GM23248 (cell line): Measurements from ENCODE around the gene MYO10.

Source experiments
- EZH2 ChIP-seq: fragments of 200-600 bp; sonication (generic); IDR thresholded peaks from 2 replicates; pipeline ENCODE4 v1.6.1; 2018; ENCODE audit warnings: antibody characterized with exemption, mild to moderate bottlenecking; ENCODE audit not compliant: insufficient read depth, poor library complexity, severe bottlenecking
- EZH2phosphoT487 ChIP-seq: fragments of 200-600 bp; sonication (generic); IDR thresholded peaks from 2 replicates; pipeline ENCODE4 v1.6.1; 2018; ENCODE audit warnings: antibody characterized with exemption, moderate library complexity, mild to moderate bottlenecking, low read depth; ENCODE audit not compliant: insufficient read depth

DNA sequence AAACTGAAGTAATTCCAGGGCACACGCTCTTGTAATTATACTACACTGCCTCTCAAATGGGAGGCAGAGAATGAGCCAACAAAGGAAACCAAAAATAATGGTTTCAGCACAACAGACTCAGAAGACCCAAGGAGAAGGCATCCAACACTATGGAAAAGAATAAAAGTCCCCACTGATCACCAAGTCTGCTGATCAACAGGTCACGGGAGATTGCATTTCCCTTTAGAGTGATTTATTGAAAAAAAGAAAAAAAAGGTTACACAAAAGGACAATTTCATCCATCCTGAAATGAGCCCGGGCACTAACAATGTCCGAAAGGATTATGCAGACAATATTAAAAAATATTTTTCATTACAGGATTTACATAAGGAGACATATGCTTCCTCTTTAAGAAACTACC lies 28.8 kb downstream of the MYO10 start:
- TF ChIP-seq EZH2 (no peak), EZH2phosphoT487 (no peak)
